Measurements from ENCODE around the gene CORO2B.
"Not testable (repeated sequence)": the region's sequence is repeated elsewhere in the genome, so short reads cannot be mapped to it uniquely, and the experiment has no call there.

CORO2B gene

DNA sequence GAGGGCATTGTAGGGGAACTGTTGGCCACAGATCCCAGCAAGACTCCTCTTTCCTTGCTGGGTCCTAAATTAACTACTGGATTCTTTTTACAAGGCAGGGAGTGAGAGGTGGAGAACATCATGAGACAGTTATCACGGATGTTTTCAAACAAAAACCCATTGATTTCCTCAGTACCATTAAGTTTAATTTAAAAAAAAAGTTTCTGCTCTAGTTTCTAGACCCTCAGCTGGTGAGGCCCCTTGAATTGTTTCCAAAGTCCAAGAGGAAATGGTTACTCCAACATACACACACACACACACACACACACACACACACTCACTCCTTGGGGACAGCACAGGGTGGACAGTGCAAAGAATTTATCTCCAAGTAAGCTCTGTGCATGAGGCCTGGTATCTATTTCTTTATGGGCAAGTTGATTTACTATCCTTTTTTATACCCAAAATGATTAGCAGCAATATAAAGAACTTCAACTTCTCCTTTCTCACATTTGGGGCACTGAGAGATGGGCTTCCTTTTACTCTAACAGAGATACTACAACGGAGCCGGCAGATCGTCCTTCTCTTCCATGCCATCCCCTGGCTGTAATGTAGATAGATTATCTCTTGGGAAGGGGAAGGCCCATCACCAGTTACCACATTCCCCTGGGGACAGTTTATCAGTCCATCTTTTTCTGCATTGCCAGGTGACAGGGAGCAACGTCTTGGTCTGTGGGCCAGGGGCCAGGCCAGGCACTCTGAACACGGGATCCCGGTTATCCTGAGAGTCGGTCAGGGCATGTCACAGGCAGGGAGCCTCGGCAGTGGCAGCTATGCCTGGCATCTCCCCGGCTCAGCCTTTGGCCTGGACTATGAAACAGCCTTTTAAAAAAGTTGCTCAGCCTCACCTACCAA is 54.7 kb downstream of the CORO2B start:
- no peak for DNase-seq

GRCh38 chr15:68634122-68634482 is 55.3 kb downstream of the CORO2B start:
- no peak for DNase-seq

DNA sequence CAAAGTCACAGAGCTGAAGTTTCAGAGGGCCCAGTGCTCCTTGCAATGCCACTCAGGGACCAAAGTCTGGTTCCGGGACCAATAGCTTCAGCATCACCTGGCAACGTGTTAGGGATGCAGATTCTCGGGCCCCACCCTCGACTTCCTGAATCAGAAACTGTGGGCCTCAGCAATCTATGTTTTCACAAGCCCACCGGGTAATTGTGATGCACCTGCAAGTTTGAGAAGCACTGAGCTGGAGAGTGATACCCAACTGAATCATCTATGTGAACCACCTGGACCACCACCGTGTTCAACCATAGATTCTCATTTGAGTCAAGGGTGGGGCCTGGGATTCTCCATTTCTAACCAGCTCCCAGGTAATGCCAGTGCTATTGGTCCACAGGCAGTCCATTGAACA is 55.7 kb downstream of the CORO2B start:
- no peak for DNase-seq

DNA sequence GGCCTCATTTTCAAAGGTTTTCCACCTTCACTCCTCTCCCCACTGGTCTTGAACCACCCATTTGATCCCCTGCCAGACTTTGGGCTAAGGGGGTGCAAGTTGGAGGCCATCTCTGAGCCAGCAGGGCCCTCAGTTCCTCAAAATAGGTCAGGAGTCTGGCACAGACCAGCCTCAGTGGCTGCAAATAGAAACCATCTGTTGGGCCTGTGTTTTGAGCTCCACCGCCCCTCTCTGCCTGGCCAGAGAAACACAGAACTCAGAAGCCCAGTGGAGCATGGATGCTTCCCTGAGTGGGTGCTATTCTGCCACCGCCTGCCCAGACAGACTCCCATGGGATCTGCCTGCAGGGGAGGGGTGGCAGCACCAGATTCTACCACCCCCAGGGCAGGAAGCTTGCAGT is 56.3 kb downstream of the CORO2B start:
- DNase-seq, result no peak

GRCh38 chr15:68636256-68636655 is 57.5 kb downstream of the CORO2B start:
- no peak for DNase-seq

DNA sequence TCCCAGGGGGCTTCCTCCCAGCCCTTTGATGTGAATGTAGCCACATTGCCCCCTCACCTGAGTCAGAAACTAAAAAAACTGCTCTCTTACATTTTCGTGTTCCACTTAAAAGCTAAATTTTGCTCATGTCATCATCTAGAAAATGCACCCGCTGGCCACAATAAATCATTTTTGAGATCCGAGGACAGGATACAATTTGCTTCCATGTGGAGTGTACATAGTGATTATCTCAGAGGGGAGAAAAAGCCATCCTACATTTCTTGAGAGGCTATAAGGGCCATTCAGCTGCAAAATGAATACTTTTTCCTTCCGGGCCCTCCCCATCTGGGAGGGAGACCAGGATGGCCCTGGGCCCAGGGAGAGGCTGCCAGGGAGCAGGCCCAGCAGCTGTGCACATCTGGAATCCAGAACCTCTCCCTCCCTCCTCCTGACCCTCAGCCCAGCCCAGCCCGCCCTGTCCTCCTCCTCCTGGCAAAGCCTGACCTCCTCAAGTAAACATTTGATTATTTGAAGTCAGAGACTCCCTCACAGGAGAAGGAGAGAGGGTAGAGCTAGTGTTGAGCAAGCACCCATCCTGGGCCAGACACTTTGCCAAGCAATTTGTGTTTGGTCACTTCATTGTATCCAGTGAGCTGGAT is 59.1 kb downstream of the CORO2B start:
- DNase-seq, result no peak

GRCh38 chr15:68638953-68639515 is 60.2 kb downstream of the CORO2B start:
- DNase-seq, result no peak

- DNase-seq, result no peak
These were observed 61.3 kb downstream of the CORO2B start for GRCh38 chr15:68639926-68640600.

GRCh38 chr15:68640791-68641331 is 62.1 kb downstream of the CORO2B start:
- no peak for DNase-seq

GRCh38 chr15:68641376-68641775 is 62.6 kb downstream of the CORO2B start:
- no peak for DNase-seq

DNA sequence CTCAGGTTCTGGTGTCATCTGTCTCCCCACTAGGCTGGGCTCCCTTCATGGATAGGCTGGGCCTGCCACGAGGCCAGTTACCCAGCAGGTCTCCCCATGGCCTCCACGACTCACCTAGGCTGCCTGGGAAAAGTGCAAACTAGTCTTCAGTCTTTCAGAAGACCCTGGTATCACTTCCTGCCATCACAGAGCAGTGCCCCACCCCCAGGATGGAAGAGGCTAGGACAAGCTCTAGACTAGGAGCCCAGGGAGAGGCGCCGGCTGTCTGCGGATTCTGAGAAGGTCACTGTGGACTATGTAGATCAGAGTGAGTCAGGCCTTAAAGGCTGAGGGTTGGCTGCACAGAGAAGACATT is 63.7 kb downstream of the CORO2B start:
- DNase-seq, result no peak

GRCh38 chr15:68643216-68643830 is 64.5 kb downstream of the CORO2B start:
- DNase-seq, result no peak

- no peak for DNase-seq
These were observed 65.5 kb downstream of the CORO2B start for GRCh38 chr15:68644083-68644904.

DNA sequence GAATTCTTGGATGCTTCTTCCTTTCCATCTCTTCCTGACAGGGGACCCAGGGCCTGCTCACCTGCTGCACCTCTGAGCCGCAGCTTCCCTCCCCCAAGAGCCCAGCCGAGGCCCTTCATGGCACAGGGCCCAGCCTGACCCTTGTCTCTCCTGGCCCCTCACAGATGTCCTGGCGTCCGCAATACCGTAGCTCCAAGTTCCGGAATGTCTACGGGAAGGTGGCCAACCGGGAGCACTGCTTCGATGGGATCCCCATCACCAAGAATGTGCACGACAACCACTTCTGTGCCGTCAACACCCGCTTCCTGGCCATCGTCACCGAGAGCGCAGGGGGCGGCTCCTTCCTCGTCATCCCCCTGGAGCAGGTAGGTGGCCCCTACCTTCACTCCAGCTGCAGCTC is 66.2 kb downstream of the CORO2B start:
- DNase-seq, result no peak

GRCh38 chr15:68646156-68646555 is 67.4 kb downstream of the CORO2B start:
- DNase-seq, result no peak

GRCh38 chr15:68646696-68647095 is 67.9 kb downstream of the CORO2B start:
- no peak for DNase-seq

GRCh38 chr15:68647361-68647760 is 68.6 kb downstream of the CORO2B start:
- DNase-seq, result not testable (repeated sequence)

- DNase-seq, result no peak
These were observed 72.3 kb downstream of the CORO2B start for GRCh38 chr15:68650901-68651709.

- DNase-seq, result no peak
These were observed 73.2 kb downstream of the CORO2B start for GRCh38 chr15:68651916-68652525.

DNA sequence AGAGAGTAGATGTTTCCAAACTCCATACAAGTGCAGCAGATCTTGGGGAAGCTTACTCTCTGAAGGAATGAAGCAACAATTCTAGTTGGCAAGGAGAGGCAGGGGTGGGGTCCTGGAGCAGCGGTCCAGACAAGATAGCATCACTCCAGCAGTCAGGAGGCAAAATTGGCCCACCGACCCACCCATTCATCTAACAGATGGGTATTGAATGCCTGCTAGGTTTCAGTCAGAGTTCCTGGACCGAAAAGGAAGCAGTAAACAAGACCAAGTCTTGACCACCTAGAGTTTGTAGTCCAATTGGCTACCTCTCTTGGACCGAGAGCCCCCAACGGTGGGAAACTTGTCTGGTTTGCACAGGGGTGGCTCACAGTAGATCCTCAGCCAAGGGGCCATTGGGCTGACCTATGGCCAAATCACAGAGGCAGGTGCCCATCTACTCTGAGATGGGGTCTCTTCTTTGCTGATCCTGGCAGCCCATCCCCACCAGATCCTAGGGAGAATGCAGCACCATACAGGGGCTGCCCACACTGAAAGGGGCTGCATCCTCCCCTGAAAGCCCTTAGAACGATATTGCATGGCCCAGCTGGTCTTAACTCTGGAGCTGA is 74.3 kb downstream of the CORO2B start:
- DNase-seq, result no peak

Data from NCI-H2081 treated with DMSO at 0.1 percent for 48 hours (cell line).